GM23338 (cell line): ENCODE measurements around the gene REV3L. TPM values are rescaled to one million over a fixed set of nuclear protein-coding genes. Genes with fewer than 3 reads are reported as not detected.

ENCODE experiments used
- ATAC-seq: fragments of 200-7000 bp; cut with Tn5 transposase; 3 replicates; pipeline ENCODE4 v1.9.1; 2020
- DNase-seq: peaks from one replicate; pipeline ENCODE4 v3.0.0-alpha.2; 2015; ENCODE audit warnings: low spot score
- H2AFZ ChIP-seq: fragments of 200-600 bp; sonication (generic); 2 replicates; pipeline ENCODE4 v1.8.0; 2016; ENCODE audit warnings: antibody characterized with exemption, mild to moderate bottlenecking, moderate library complexity
- H3F3A ChIP-seq: fragments of 200-600 bp; sonication (generic); replicated peaks from 2 replicates; pipeline ENCODE4 v1.8.0; 2017; ENCODE audit warnings: antibody characterized with exemption, mixed run types, low read depth
- H3K27ac ChIP-seq: fragments of 200-600 bp; sonication (generic); 2 replicates; pipeline ENCODE4 v1.6.1; 2016; ENCODE audit warnings: low read depth
- H3K27me3 ChIP-seq: fragments of 200-600 bp; sonication (generic); 2 replicates; pipeline ENCODE4 v1.8.0; 2016; ENCODE audit warnings: mild to moderate bottlenecking, mixed run types, moderate library complexity; ENCODE audit not compliant: insufficient read depth
- H3K36me3 ChIP-seq: fragments of 200-600 bp; sonication (generic); 2 replicates; pipeline ENCODE4 v1.8.0; 2016; ENCODE audit warnings: mild to moderate bottlenecking; ENCODE audit not compliant: insufficient read depth
- H3K4me1 ChIP-seq: fragments of 200-600 bp; sonication (generic); 2 replicates; pipeline ENCODE4 v1.8.0; 2016; ENCODE audit warnings: mild to moderate bottlenecking, moderate library complexity; ENCODE audit not compliant: insufficient read depth
- H3K4me2 ChIP-seq: fragments of 200-600 bp; sonication (generic); 2 replicates; pipeline ENCODE4 v1.7.1; 2017; ENCODE audit warnings: mixed run types
- H3K4me3 ChIP-seq: fragments of 200-600 bp; sonication (generic); 2 replicates; pipeline ENCODE4 v1.6.1; 2016; ENCODE audit warnings: mixed run types
- H3K79me2 ChIP-seq: fragments of 200-600 bp; sonication (generic); replicated peaks from 2 replicates; pipeline ENCODE4 v1.8.0; 2017; ENCODE audit warnings: mild to moderate bottlenecking; ENCODE audit not compliant: insufficient read depth
- H3K9me2 ChIP-seq: fragments of 200-600 bp; sonication (generic); 2 replicates; pipeline ENCODE4 v1.8.0; 2017; ENCODE audit not compliant: insufficient read depth
- H4K20me1 ChIP-seq: fragments of 200-600 bp; sonication (generic); replicated peaks from 2 replicates; pipeline ENCODE4 v1.8.0; 2017; ENCODE audit warnings: mild to moderate bottlenecking; ENCODE audit not compliant: insufficient read depth
- H3K27ac Mint-ChIP-seq: 2 replicates; pipeline ENCODE4 v1.8.0; 2020; ENCODE audit warnings: inconsistent platforms, mild to moderate bottlenecking, moderate library complexity, mixed read lengths
- H3K27me3 Mint-ChIP-seq: 3 replicates; pipeline ENCODE4 v1.8.0; 2022; ENCODE audit warnings: low read depth, mild to moderate bottlenecking, moderate library complexity, mixed read lengths, inconsistent platforms; ENCODE audit not compliant: insufficient read depth, poor library complexity
- H3K36me3 Mint-ChIP-seq: 3 replicates; pipeline ENCODE4 v1.8.0; 2021; ENCODE audit warnings: low read depth, mild to moderate bottlenecking, inconsistent platforms, moderate library complexity, mixed read lengths
- H3K4me1 Mint-ChIP-seq: 3 replicates; pipeline ENCODE4 v1.8.0; 2020; ENCODE audit warnings: mild to moderate bottlenecking, inconsistent platforms, mixed read lengths
- H3K4me3 Mint-ChIP-seq: 3 replicates; pipeline ENCODE4 v1.8.0; 2021; ENCODE audit warnings: moderate library complexity, mild to moderate bottlenecking, inconsistent platforms, mixed read lengths
- H3K9me3 Mint-ChIP-seq: 3 replicates; pipeline ENCODE4 v1.8.0; 2020; ENCODE audit warnings: moderate library complexity, mild to moderate bottlenecking, inconsistent platforms, mixed read lengths
- CREB1 ChIP-seq: fragments of 250-450 bp; sonication (Bioruptor Pico); IDR thresholded peaks from 2 replicates; pipeline ENCODE4 v1.5.0; 2020; ENCODE audit warnings: low read depth, mild to moderate bottlenecking, moderate library complexity
- EZH2 ChIP-seq: fragments of 200-600 bp; sonication (generic); IDR thresholded peaks from one replicate; pipeline ENCODE4 v1.8.0; 2017; ENCODE audit warnings: antibody characterized with exemption, mild to moderate bottlenecking, low read depth; ENCODE audit not compliant: unreplicated experiment
- EZH2phosphoT487 ChIP-seq: fragments of 200-600 bp; sonication (generic); IDR thresholded peaks from one replicate; pipeline ENCODE4 v1.8.1; 2018; ENCODE audit warnings: antibody characterized with exemption; ENCODE audit not compliant: unreplicated experiment
- POLR2AphosphoS5 ChIP-seq: IDR thresholded peaks from 2 replicates; pipeline ENCODE4 v1.6.1; 2016; ENCODE audit warnings: antibody characterized with exemption, low read depth
- STAT1 ChIP-seq: IDR thresholded peaks from one replicate; pipeline ENCODE4 v1.6.1; 2016; ENCODE audit warnings: antibody characterized with exemption; ENCODE audit not compliant: unreplicated experiment
- ZNF114 ChIP-seq: fragments of 250-450 bp; sonication (Bioruptor Pico); IDR thresholded peaks from 2 replicates; pipeline ENCODE4 v1.5.0; 2020; ENCODE audit warnings: mild to moderate bottlenecking, moderate library complexity
- polyA plus RNA-seq: library from polyadenylated mRNA; unstranded; fragments of >200 nt; fragmentation: Nextera tagmentation; extraction: Ambion mirVana; gene quantifications from 2 replicates; pipeline ENCODE4 v1.2.1, GENCODE V29; 2016
- total RNA-seq: library from RNA; depleted of rRNA; stranded (reverse); fragments of >200 nt; shearing (Covaris generic); gene quantifications from 2 replicates; pipeline ENCODE4 v1.2.3, GENCODE V29; 2014
- TF ChIP-seq, protein P1 (sequence below): fragments of 250-450 bp; sonication (Bioruptor Pico); IDR thresholded peaks from 2 replicates; pipeline ENCODE4 v1.5.0; 2020; ENCODE audit warnings: mild to moderate bottlenecking, moderate library complexity
- TF ChIP-seq, protein P2 (sequence below): IDR thresholded peaks from one replicate; pipeline ENCODE4 v1.6.1; 2018; ENCODE audit warnings: antibody characterized with exemption; ENCODE audit not compliant: unreplicated experiment
- TF ChIP-seq, protein P3 (sequence below), 2 experiments: fragments of 200-600 bp in 1 of 2; sonication (generic) in 1 of 2; conservative IDR thresholded peaks; 2 replicates each; pipeline versions ENCODE4 v1.5.1 to v1.6.1; 2016 to 2017; ENCODE audit warnings: antibody characterized with exemption in 2 of 2, low read depth in 2 of 2, mild to moderate bottlenecking in 2 of 2, moderate library complexity in 1 of 2

The REV3L gene
- total and polyA plus RNA-seq, 2 experiments from 2014 or later, result 8.3 to 13.1 TPM

DNA sequence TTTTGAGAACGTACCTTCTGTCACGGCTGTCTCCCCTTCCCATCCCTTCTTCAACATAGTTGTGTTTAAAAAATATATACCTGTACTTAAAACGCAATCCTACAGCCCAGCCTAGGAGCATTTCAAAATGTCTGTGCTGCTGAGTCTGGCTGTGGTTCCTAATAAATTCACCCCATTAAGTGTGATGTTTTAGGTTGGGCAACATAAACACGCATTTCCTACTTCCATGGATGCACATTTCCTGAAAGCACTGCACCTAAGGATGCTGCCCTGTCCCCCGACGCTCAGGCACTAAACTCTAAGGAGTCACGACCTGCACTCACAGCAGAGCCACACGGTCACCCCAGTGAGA, 1.2 kb downstream of the REV3L start:
- H4K20me1 ChIP-seq, result peaks cover 35% of the 10 kb centered on the region

More for the DNA sequence above, 1.2 kb downstream of the REV3L start:
- Mint-ChIP-seq H3K4me1 (peaks cover 40% of the 10 kb centered on the region), H3K27me3 (peaks cover 53% of the 10 kb centered on the region), H3K36me3 (peaks cover 14% of the 10 kb centered on the region), H3K4me3 (peak overlapping the region; percentile 96), H3K9me3 (no peaks in the 10 kb centered on the region), H3K27ac (no peak overlapping the region; the same call in 1 of the 2 replicates)
- Histone ChIP-seq H3K79me2 (peaks cover 58% of the 10 kb centered on the region), H3K4me1 (peaks cover 25% of the 10 kb centered on the region), H3K4me3 (peak overlapping the region; percentile 73), H3K9me2 (no peaks in the 10 kb centered on the region), H3K27ac (no peak overlapping the region), H3K27me3 (peaks cover 50% of the 10 kb centered on the region), H3K4me2 (peak overlapping the region; percentile 84), H2AFZ (no peak overlapping the region), H3K36me3 (no peaks in the 10 kb centered on the region; the same call in 1 of the 2 replicates), H3F3A (no peaks in the 10 kb centered on the region)
- ATAC-seq, result no peak
- DNase-seq, result no peak
- TF ChIP-seq, protein P1, sequence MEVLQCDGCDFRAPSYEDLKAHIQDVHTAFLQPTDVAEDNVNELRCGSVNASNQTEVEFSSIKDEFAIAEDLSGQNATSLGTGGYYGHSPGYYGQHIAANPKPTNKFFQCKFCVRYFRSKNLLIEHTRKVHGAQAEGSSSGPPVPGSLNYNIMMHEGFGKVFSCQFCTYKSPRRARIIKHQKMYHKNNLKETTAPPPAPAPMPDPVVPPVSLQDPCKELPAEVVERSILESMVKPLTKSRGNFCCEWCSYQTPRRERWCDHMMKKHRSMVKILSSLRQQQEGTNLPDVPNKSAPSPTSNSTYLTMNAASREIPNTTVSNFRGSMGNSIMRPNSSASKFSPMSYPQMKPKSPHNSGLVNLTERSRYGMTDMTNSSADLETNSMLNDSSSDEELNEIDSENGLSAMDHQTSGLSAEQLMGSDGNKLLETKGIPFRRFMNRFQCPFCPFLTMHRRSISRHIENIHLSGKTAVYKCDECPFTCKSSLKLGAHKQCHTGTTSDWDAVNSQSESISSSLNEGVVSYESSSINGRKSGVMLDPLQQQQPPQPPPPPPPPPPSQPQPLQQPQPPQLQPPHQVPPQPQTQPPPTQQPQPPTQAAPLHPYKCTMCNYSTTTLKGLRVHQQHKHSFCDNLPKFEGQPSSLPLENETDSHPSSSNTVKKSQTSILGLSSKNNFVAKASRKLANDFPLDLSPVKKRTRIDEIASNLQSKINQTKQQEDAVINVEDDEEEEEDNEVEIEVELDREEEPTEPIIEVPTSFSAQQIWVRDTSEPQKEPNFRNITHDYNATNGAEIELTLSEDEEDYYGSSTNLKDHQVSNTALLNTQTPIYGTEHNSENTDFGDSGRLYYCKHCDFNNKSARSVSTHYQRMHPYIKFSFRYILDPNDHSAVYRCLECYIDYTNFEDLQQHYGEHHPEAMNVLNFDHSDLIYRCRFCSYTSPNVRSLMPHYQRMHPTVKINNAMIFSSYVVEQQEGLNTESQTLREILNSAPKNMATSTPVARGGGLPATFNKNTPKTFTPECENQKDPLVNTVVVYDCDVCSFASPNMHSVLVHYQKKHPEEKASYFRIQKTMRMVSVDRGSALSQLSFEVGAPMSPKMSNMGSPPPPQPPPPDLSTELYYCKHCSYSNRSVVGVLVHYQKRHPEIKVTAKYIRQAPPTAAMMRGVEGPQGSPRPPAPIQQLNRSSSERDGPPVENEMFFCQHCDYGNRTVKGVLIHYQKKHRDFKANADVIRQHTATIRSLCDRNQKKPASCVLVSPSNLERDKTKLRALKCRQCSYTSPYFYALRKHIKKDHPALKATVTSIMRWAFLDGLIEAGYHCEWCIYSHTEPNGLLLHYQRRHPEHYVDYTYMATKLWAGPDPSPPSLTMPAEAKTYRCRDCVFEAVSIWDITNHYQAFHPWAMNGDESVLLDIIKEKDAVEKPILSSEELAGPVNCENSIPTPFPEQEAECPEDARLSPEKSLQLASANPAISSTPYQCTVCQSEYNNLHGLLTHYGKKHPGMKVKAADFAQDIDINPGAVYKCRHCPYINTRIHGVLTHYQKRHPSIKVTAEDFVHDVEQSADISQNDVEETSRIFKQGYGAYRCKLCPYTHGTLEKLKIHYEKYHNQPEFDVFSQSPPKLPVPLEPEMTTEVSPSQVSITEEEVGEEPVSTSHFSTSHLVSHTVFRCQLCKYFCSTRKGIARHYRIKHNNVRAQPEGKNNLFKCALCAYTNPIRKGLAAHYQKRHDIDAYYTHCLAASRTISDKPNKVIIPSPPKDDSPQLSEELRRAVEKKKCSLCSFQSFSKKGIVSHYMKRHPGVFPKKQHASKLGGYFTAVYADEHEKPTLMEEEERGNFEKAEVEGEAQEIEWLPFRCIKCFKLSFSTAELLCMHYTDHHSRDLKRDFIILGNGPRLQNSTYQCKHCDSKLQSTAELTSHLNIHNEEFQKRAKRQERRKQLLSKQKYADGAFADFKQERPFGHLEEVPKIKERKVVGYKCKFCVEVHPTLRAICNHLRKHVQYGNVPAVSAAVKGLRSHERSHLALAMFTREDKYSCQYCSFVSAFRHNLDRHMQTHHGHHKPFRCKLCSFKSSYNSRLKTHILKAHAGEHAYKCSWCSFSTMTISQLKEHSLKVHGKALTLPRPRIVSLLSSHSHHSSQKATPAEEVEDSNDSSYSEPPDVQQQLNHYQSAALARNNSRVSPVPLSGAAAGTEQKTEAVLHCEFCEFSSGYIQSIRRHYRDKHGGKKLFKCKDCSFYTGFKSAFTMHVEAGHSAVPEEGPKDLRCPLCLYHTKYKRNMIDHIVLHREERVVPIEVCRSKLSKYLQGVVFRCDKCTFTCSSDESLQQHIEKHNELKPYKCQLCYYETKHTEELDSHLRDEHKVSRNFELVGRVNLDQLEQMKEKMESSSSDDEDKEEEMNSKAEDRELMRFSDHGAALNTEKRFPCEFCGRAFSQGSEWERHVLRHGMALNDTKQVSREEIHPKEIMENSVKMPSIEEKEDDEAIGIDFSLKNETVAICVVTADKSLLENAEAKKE (CRISPR knock-in tag), result no peak
- TF ChIP-seq POLR2AphosphoS5 (no peak), ZNF114 (CRISPR knock-in tag) (no peak), EZH2phosphoT487 (no peak), STAT1 (no peak), CREB1 (no peak), EZH2 (no peak)
- TF ChIP-seq, protein P2, sequence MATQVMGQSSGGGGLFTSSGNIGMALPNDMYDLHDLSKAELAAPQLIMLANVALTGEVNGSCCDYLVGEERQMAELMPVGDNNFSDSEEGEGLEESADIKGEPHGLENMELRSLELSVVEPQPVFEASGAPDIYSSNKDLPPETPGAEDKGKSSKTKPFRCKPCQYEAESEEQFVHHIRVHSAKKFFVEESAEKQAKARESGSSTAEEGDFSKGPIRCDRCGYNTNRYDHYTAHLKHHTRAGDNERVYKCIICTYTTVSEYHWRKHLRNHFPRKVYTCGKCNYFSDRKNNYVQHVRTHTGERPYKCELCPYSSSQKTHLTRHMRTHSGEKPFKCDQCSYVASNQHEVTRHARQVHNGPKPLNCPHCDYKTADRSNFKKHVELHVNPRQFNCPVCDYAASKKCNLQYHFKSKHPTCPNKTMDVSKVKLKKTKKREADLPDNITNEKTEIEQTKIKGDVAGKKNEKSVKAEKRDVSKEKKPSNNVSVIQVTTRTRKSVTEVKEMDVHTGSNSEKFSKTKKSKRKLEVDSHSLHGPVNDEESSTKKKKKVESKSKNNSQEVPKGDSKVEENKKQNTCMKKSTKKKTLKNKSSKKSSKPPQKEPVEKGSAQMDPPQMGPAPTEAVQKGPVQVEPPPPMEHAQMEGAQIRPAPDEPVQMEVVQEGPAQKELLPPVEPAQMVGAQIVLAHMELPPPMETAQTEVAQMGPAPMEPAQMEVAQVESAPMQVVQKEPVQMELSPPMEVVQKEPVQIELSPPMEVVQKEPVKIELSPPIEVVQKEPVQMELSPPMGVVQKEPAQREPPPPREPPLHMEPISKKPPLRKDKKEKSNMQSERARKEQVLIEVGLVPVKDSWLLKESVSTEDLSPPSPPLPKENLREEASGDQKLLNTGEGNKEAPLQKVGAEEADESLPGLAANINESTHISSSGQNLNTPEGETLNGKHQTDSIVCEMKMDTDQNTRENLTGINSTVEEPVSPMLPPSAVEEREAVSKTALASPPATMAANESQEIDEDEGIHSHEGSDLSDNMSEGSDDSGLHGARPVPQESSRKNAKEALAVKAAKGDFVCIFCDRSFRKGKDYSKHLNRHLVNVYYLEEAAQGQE, result no peak
- TF ChIP-seq, protein P3, sequence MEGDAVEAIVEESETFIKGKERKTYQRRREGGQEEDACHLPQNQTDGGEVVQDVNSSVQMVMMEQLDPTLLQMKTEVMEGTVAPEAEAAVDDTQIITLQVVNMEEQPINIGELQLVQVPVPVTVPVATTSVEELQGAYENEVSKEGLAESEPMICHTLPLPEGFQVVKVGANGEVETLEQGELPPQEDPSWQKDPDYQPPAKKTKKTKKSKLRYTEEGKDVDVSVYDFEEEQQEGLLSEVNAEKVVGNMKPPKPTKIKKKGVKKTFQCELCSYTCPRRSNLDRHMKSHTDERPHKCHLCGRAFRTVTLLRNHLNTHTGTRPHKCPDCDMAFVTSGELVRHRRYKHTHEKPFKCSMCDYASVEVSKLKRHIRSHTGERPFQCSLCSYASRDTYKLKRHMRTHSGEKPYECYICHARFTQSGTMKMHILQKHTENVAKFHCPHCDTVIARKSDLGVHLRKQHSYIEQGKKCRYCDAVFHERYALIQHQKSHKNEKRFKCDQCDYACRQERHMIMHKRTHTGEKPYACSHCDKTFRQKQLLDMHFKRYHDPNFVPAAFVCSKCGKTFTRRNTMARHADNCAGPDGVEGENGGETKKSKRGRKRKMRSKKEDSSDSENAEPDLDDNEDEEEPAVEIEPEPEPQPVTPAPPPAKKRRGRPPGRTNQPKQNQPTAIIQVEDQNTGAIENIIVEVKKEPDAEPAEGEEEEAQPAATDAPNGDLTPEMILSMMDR (conservative IDR thresholded peaks at IDR 0.05; ENCODE audit: low read depth in 2 of 2), result no peak
